Measurements from ENCODE around the gene RBM22. TPM values are rescaled to one million over a fixed set of nuclear protein-coding genes. Genes with fewer than 3 reads are reported as not detected.
A peak's percentile ranks its signal among the peaks of the same experiment; 100 is the strongest.

Gene RBM22
- total and polyA plus RNA-seq, 2 of the 8 experiments (the other 6 are each of a cell fraction or from before 2014, with no cell fraction given), result 20.8 to 33.9 TPM

DNA sequence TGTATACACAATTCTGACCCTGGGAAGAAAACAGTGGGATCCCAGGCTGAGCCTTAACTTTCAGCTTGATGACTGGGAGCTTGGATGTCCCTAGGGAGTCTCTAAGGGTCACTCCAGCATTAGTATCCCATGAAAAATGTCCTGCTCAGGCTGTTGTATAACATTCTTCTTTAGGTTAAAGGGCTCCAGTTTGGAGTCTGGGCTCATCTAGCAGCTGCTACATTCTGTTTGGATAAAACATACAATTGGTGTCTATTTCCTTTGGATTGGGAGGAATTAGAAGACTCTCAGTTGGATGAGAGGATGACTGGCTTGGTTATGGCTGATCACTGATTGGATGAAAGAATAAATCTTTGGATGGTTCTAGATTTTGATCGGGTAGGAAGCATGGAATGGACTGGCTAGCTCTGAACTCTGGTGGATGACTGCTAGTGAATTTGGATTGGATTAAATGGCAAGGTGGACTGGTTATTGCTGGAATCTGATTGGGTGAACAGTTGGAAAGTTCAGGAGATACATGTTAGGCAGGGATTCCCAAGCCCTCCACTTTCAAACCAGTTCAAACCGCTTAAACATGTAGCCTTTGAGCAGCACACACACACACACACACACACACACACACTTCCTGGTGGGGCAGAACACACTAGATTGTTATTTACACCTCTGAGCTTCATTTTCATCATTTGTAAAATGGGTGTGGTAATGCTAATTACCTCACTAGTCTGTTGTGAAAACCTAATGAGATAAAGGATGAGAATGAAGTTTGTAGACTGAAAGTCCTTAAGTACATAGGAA, 46.9 kb downstream of the RBM22 start:
- no peak for DNase-seq (ENCODE audit: low read depth in 1 of 2, low spot score in 2 of 2)
- no peak for FAIRE-seq
- Histone ChIP-seq H3K79me2 (ENCODE audit: control insufficient read depth in 1 of 2, insufficient read depth in 2 of 2, low read length in 2 of 2) (no peaks in the 10 kb centered on the region), H4K20me1 (replicated peaks in 1 of 2; ENCODE audit: control insufficient read depth in 1 of 2, insufficient read depth in 2 of 2, low read length in 2 of 2) (no peaks in the 10 kb centered on the region), H3K18ac (ENCODE audit: extremely low read depth, low read length) (no peak overlapping the region), H2BK5ac (ENCODE audit: low read depth, low read length) (no peak overlapping the region), H2AFZ (ENCODE audit: low read length) (no peak overlapping the region), H3K27ac (ENCODE audit: low read depth, low read length) (no peak overlapping the region), H3K9me3 (ENCODE audit: insufficient read depth in 2 of 2, low read depth in 1 of 2, low read length in 1 of 2) (no peaks in the 10 kb centered on the region), H3K79me1 (ENCODE audit: low read depth, low read length) (no peaks in the 10 kb centered on the region), H4K8ac (ENCODE audit: extremely low read depth, insufficient read depth, low read length) (no peak overlapping the region), H3K9ac (replicated peaks in 1 of 4; ENCODE audit: extremely low read depth in 1 of 4, low read depth in 3 of 4, low read length in 3 of 4) (no peak overlapping the region), H3K4me3 (ENCODE audit: extremely low read depth in 1 of 4, insufficient read depth in 2 of 4, low read depth in 3 of 4, low read length in 4 of 4) (no peak overlapping the region), H2BK120ac (replicated peaks; ENCODE audit: low read depth, low read length) (no peak overlapping the region), H3K56ac (replicated peaks; ENCODE audit: insufficient read length, low read depth, low read length) (no peak overlapping the region), H4K5ac (ENCODE audit: insufficient read length, low read depth, low read length) (no peak overlapping the region), H3K23me2 (ENCODE audit: low read depth, low read length) (peaks cover 2% of the 10 kb centered on the region; the same call in 1 of the 2 replicates), H3K4me2 (ENCODE audit: insufficient read depth in 1 of 2, low read depth in 2 of 2, low read length in 2 of 2) (no peak overlapping the region), H2BK15ac (ENCODE audit: low read length) (no peak overlapping the region), H3K27me3 (replicated peaks in 1 of 4; ENCODE audit: control insufficient read depth in 3 of 4, extremely low read depth in 1 of 4, insufficient read depth in 3 of 4, low read length in 3 of 4) (no peaks in the 10 kb centered on the region; a peak in 1 of 7 replicates), H2BK20ac (ENCODE audit: low read length) (no peak overlapping the region), H2BK12ac (ENCODE audit: low read depth, low read length) (no peak overlapping the region), H3K36me3 (ENCODE audit: control insufficient read depth in 2 of 4, insufficient read depth in 4 of 4, low read length in 3 of 4) (no peaks in the 10 kb centered on the region), H2AK5ac (ENCODE audit: low read depth, low read length) (peak overlapping the region; percentile 88; the same call in 1 of the 2 replicates), H3K4ac (replicated peaks; ENCODE audit: insufficient read length, low read depth, low read length) (no peak overlapping the region), H3K14ac (ENCODE audit: insufficient read length) (no peak overlapping the region), H4K91ac (replicated peaks; ENCODE audit: insufficient read length, low read length) (no peak overlapping the region), H3K23ac (ENCODE audit: insufficient read length) (no peak overlapping the region), H3K4me1 (replicated peaks in 1 of 4; ENCODE audit: control insufficient read depth in 3 of 4, insufficient read depth in 4 of 4, low read length in 3 of 4) (peaks cover 0 to 4% (median 2%) of the 10 kb centered on the region in 4 experiments; a peak in 4 of 7 replicates)
- 89% methylated on average over 2 of the region's 2 CpGs; no CpG with 5 or more reads in 1 of the 2 experiments for whole genome bisulfite sequencing, 2 experiments (ENCODE audit: extremely low coverage in 1 of 2, insufficient coverage in 1 of 2, insufficient read length in 1 of 2, insufficient replicate concordance in 2 of 2, low coverage in 1 of 2, low lambda C conversion rate in 2 of 2, missing lambda C conversion rate in 1 of 2)
- ChIA-PET POLR2A (ENCODE audit: partially characterized antibody) (interaction anchor here (1.2 to 1.4 kb wide), 4 partner anchors 10 to 50 kb away, joined by 4 to 6 read pairs (median 4); partner anchors contain the start of gene RBM22), CTCF (ENCODE audit: partially characterized antibody) (interaction anchor here (0.5 to 20.1 kb wide), 24 partner anchors 2 to 624 kb away, joined by 3 to 303 read pairs (median 4); partner anchors contain the start of genes MYOZ3 and SYNPO)
- no peak for TF ChIP-seq EZH2 (IDR thresholded peaks at IDR 0.05; ENCODE audit: low read depth, low read length, severe bottlenecking)
- no peak for TF ChIP-seq MAFK (IDR thresholded peaks at IDR 0.05; ENCODE audit: low read depth, low read length)
- TF ChIP-seq BACH1 (IDR thresholded peaks at IDR 0.05; ENCODE audit: low read length), result no peak
- TF ChIP-seq RNF2 (IDR thresholded peaks at IDR 0.05; ENCODE audit: borderline replicate concordance, low read depth, low read length, missing control alignments, poor library complexity, severe bottlenecking), result no peak
- TF ChIP-seq SP1 (IDR thresholded peaks at IDR 0.05; ENCODE audit: low read depth, low read length), result no peak

All from H1 (cell line).